Upper lobe of right lung (tissue), 1 donor: ENCODE results near the gene MGAT5B. TPM values are rescaled to one million over a fixed set of nuclear protein-coding genes. Genes with fewer than 3 reads are reported as not detected.

ENCODE experiments used
- ATAC-seq: fragments of 200-7000 bp; cut with Tn5 transposase; one replicate; pipeline ENCODE4 v1.9.1; 2020; ENCODE audit warnings: mild to moderate bottlenecking, moderate library complexity
- DNase-seq: peaks from one replicate; pipeline ENCODE4 v3.0.0-alpha.2; 2020
- H3K27ac ChIP-seq: fragments of 200-600 bp; one replicate; pipeline ENCODE4 v1.8.0; 2022
- H3K27me3 ChIP-seq: fragments of 200-600 bp; one replicate; pipeline ENCODE4 v1.8.0; 2022; ENCODE audit warnings: mild to moderate bottlenecking
- H3K36me3 ChIP-seq: fragments of 200-600 bp; one replicate; pipeline ENCODE4 v1.8.0; 2022
- H3K4me1 ChIP-seq: fragments of 200-600 bp; one replicate; pipeline ENCODE4 v1.8.0; 2022
- H3K4me3 ChIP-seq: fragments of 200-600 bp; one replicate; pipeline ENCODE4 v1.8.0; 2022; ENCODE audit warnings: mild to moderate bottlenecking
- H3K9me3 ChIP-seq: fragments of 200-600 bp; one replicate; pipeline ENCODE4 v1.8.0; 2022
- intact Hi-C: fragments of 100-400 bp; cut with DNase I; formaldehyde crosslinking; loops from one replicate; pipeline ENCODE4 v1.11.0; 2022
- total RNA-seq: library from RNA; stranded (reverse); fragmentation: NEBNext Ultra II Directional; extraction: Animal tissue kit (Norgen Biotek cat#: 25700); gene quantifications from one replicate; pipeline ENCODE4 v1.2.1, GENCODE V29; 2021
- TF ChIP-seq, protein P1 (sequence below): fragments of 200-600 bp; IDR thresholded peaks from one replicate; pipeline ENCODE4 v1.8.0; 2022; ENCODE audit warnings: antibody characterized with exemption
- donor health status: DM: no; HTN: yes; CAD: no; lungs with severe emphysema.

Gene MGAT5B
- total RNA-seq, 1 donor from 2014 or later = 2.0 TPM

GRCh38 chr17:76826330-76827068 lies 41.7 kb upstream of the MGAT5B start:
- H3K27ac ChIP-seq = no peak overlapping the region
- no peaks in the 10 kb centered on the region for H3K27me3 ChIP-seq
- intact Hi-C loops = no loop called here
- TF ChIP-seq, protein P1, sequence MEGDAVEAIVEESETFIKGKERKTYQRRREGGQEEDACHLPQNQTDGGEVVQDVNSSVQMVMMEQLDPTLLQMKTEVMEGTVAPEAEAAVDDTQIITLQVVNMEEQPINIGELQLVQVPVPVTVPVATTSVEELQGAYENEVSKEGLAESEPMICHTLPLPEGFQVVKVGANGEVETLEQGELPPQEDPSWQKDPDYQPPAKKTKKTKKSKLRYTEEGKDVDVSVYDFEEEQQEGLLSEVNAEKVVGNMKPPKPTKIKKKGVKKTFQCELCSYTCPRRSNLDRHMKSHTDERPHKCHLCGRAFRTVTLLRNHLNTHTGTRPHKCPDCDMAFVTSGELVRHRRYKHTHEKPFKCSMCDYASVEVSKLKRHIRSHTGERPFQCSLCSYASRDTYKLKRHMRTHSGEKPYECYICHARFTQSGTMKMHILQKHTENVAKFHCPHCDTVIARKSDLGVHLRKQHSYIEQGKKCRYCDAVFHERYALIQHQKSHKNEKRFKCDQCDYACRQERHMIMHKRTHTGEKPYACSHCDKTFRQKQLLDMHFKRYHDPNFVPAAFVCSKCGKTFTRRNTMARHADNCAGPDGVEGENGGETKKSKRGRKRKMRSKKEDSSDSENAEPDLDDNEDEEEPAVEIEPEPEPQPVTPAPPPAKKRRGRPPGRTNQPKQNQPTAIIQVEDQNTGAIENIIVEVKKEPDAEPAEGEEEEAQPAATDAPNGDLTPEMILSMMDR = no peak
- no peak for DNase-seq
- no peak overlapping the region for H3K4me3 ChIP-seq
- H3K36me3 ChIP-seq = no peaks in the 10 kb centered on the region
- H3K4me1 ChIP-seq = no peaks in the 10 kb centered on the region
- no peaks in the 10 kb centered on the region for H3K9me3 ChIP-seq
- no peak for ATAC-seq

GRCh38 chr17:76827736-76828135 lies 40.5 kb upstream of the MGAT5B start:
- TF ChIP-seq, protein P1 = no peak
- Histone ChIP-seq H3K36me3 (no peaks in the 10 kb centered on the region), H3K27ac (no peak overlapping the region), H3K27me3 (no peaks in the 10 kb centered on the region), H3K9me3 (no peaks in the 10 kb centered on the region), H3K4me1 (no peaks in the 10 kb centered on the region), H3K4me3 (no peak overlapping the region)
- DNase-seq = no peak
- ATAC-seq = no peak
- intact Hi-C loops = no loop called here

- Histone ChIP-seq H3K4me3 (no peak overlapping the region), H3K9me3 (no peaks in the 10 kb centered on the region), H3K4me1 (no peaks in the 10 kb centered on the region), H3K36me3 (no peaks in the 10 kb centered on the region), H3K27me3 (no peaks in the 10 kb centered on the region), H3K27ac (no peak overlapping the region)
- TF ChIP-seq, protein P1 = no peak
- no peak for ATAC-seq
- DNase-seq = no peak
- intact Hi-C loops = no loop called here
Observed at GRCh38 chr17:76830987-76831715, 37.1 kb upstream of the MGAT5B start.

DNA sequence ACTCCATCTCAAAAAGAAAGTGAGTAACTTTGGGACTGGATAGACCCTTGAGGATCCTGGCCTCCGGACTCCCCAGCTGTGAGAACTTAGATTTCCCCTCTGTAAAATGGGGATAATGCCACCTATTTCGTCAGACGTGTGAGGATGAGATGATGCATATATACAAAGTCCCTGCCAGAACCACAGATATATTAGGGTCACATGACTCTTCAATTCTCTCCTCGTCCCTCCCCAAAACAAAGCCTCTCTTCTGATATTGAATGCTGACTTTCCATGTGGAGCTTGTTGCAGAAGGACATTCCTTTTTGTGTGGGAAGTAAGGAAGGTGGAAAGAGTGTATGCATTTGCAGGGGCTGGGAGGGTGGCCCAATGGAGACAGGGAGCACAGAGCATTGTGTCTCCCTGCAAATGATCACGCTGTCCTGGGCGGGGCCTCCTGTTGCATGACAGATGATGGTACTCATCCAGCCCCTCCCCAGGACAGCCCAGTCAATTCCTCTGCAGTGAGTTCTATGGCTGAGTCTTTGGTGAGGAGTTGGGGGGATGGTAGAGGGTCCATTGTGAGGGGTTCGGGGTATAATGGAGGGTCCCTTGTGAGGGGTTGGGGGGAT lies 35.1 kb upstream of the MGAT5B start:
- no peak for ATAC-seq
- no peak overlapping the region for H3K27ac ChIP-seq
- no peaks in the 10 kb centered on the region for H3K4me1 ChIP-seq
- H3K36me3 ChIP-seq = no peaks in the 10 kb centered on the region
- TF ChIP-seq, protein P1 = no peak
- DNase-seq = no peak
- H3K9me3 ChIP-seq = no peaks in the 10 kb centered on the region
- H3K4me3 ChIP-seq = no peak overlapping the region
- intact Hi-C loops = no loop called here
- no peaks in the 10 kb centered on the region for H3K27me3 ChIP-seq

- no peaks in the 10 kb centered on the region for H3K27me3 ChIP-seq
- H3K4me3 ChIP-seq = no peak overlapping the region
- no peaks in the 10 kb centered on the region for H3K9me3 ChIP-seq
- TF ChIP-seq, protein P1 = no peak
- H3K36me3 ChIP-seq = no peaks in the 10 kb centered on the region
- ATAC-seq = no peak
- intact Hi-C loops = no loop called here
- H3K27ac ChIP-seq = no peak overlapping the region
- H3K4me1 ChIP-seq = no peaks in the 10 kb centered on the region
- DNase-seq = no peak
Observed at GRCh38 chr17:76833747-76834146, 34.5 kb upstream of the MGAT5B start.
